Measurements from ENCODE around the gene CUL3.

Gene CUL3

DNA sequence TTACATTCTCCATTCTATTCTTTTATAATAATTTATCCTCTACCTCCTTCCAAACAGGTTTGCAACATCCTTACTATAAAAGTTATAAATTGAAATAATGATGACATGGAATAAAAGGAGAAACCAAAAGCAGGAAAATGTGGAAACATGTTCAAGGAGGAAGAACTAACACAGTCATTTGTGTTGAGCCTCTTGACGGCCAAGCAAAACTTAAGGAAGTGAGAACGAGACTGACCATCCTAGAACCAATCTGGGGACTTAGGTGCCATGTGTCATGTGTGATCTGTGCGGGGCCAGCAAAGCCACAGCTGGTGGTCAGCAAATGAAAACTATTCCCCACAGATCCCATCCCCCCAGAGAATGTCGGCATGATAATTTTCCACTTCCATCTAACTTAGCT is 157.7 kb downstream of the CUL3 start:
- no peak overlapping the region for H3K4me3 ChIP-seq (ENCODE audit: low read length)
- TF ChIP-seq, protein P1, sequence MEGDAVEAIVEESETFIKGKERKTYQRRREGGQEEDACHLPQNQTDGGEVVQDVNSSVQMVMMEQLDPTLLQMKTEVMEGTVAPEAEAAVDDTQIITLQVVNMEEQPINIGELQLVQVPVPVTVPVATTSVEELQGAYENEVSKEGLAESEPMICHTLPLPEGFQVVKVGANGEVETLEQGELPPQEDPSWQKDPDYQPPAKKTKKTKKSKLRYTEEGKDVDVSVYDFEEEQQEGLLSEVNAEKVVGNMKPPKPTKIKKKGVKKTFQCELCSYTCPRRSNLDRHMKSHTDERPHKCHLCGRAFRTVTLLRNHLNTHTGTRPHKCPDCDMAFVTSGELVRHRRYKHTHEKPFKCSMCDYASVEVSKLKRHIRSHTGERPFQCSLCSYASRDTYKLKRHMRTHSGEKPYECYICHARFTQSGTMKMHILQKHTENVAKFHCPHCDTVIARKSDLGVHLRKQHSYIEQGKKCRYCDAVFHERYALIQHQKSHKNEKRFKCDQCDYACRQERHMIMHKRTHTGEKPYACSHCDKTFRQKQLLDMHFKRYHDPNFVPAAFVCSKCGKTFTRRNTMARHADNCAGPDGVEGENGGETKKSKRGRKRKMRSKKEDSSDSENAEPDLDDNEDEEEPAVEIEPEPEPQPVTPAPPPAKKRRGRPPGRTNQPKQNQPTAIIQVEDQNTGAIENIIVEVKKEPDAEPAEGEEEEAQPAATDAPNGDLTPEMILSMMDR (conservative IDR thresholded peaks at IDR 0.05; ENCODE audit: low read length) = no peak
- DNase-seq (ENCODE audit: low read depth) = no peak

DNA sequence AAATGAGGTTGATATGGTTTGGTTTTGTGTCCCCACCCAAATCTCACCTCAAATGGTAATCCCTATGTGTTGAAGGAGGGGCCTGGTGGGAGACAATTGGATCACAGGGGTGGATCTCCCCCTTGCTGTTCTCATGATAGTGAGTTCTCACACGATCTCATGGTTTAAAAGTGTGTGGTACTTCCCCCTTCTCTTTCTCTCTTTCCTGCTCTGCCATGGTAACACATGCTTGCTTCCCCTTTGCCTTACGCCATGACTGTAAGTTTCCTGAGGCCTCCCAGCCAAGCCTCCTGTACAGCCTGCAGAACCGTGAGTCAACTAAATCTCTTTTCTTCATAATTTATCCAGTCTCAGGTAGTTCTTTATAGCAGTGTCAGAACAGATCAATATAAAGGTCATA is 158.5 kb downstream of the CUL3 start:
- TF ChIP-seq, protein P1 (conservative IDR thresholded peaks at IDR 0.05; ENCODE audit: low read length) = no peak

DNA sequence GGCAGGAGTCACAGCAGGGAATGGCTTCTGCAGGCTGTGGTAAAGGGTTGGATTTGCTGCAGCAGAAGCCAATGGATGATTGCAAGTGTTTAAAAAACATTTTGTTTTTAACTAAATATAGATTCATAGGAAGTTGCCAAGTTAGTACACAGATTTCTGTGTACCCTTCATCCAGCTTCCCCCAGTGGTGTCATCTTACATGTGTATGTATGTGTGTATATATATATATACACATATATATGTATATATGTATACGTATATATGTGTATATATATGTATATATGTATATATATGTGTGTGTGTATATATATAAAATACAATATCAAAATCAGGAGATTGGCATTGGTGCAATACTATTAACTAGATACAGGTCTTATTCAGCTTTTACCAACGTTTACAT is 164.1 kb downstream of the CUL3 start:
- TF ChIP-seq, protein P1 (conservative IDR thresholded peaks at IDR 0.05; ENCODE audit: low read length) = no peak
- no peak overlapping the region for H3K4me3 ChIP-seq (ENCODE audit: low read length)
- DNase-seq (ENCODE audit: low read depth) = no peak

More for the DNA sequence above, 158.5 kb downstream of the CUL3 start:
- no peak for DNase-seq (ENCODE audit: low read depth)
- H3K4me3 ChIP-seq (ENCODE audit: low read length) = no peak overlapping the region

All from AG10803 (cell line).